GM19193 (cell line): ENCODE results near the gene AIM2.

ENCODE experiments used
- POLR2A ChIP-seq: IDR thresholded peaks from 4 replicates; pipeline ENCODE4 v1.6.1; 2011; ENCODE audit not compliant: insufficient read depth, insufficient read length; ENCODE audit errors: extremely low read depth

Gene AIM2

GRCh38 chr1:159084867-159085266 lies 8.3 kb upstream of the AIM2 start:
- no peak for TF ChIP-seq POLR2A

DNA sequence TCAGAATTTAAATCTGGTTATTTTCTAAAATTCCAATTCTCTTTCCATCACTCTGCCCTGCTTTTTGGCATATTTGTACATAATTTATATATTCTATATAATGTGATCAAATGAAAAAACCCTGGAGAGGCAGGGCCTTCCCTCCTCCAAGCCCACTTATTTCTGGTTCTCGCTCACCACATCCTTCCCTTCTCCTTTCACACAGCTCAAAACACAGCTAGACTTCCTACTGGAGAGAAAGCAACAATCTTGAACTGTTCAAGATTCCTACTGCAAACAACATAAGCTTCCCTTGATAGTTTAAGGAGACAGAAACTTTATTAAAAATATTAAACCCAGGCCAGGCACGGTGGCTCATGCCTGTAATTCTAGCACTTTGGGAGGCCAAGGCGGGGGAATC lies 7.6 kb upstream of the AIM2 start:
- no peak for TF ChIP-seq POLR2A

GRCh38 chr1:159083013-159083412 lies 6.4 kb upstream of the AIM2 start:
- TF ChIP-seq POLR2A = no peak

- no peak for TF ChIP-seq POLR2A
Measured at GRCh38 chr1:159081626-159082025, 5.1 kb upstream of the AIM2 start.

GRCh38 chr1:159079525-159079924 lies 3.0 kb upstream of the AIM2 start:
- TF ChIP-seq POLR2A = no peak

- peak; percentile 54 for TF ChIP-seq POLR2A
Measured at GRCh38 chr1:159077120-159077961, 775 bp upstream of the AIM2 start.

GRCh38 chr1:159071970-159072582 lies 4.5 kb downstream of the AIM2 start:
- TF ChIP-seq POLR2A = no peak

GRCh38 chr1:159068886-159069285 lies 7.7 kb downstream of the AIM2 start:
- TF ChIP-seq POLR2A = no peak

DNA sequence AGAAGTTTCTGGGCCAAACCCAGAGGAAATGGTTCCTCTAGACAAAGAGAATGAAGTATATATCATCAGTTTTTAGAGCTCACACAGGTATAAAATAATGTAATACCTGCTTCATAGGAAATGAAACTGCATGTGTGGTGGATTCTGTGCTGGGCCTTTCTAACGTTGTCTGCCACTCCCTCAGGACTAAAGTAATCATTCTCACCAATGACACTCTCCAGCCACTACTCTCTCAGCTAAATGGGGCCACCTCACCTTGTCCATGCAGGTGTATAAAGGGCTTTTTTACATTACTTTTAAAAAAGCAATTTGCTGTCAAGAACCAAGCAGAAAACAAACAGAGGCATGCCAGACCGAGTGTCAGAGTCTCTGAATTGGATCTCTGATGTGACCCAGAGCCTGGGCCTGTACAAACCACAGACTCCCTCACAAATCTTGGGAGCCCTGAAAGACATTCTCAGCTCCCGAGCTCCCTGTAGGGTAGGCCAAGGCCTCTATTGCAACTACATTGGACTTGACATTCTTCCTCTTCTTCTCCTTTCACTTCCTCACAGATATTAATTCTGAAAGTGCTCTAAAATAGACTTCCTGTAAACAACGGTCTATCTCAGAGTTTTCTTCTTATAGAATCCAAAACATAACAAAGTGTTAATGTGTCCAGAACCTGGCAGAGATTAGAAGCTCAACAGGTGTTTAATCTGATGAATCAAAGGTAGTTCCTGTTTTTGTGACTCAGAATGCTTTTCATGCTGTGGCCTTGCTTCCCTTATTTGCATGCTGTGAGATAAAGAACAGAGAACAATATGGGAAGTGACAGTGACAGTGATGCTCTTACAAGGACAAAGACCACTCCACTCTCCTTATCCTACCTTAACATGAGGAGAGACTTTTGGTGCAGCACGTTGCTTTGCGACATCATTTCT lies 8.6 kb downstream of the AIM2 start:
- TF ChIP-seq POLR2A = no peak

DNA sequence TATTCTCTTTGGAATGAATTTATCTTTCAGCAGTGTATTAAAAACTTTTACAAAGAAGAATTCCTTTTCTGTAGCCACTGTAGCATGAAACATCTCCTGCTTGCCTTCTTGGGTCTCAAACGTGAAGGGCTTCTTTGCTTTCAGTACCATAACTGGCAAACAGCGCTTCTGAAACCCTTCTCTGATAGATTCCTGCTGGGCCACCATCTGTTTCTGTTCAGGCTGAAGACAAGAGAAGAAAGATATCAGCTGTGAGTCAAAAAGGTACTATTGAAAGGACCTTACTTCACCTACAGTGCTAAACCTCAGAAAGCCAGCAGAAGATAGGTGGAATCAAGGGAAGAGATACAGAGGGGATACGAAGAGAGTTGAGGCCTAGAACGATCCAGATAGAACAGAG lies 10.5 kb downstream of the AIM2 start:
- no peak for TF ChIP-seq POLR2A

- TF ChIP-seq POLR2A = no peak
Measured at GRCh38 chr1:159065106-159065505, 11.5 kb downstream of the AIM2 start.

DNA sequence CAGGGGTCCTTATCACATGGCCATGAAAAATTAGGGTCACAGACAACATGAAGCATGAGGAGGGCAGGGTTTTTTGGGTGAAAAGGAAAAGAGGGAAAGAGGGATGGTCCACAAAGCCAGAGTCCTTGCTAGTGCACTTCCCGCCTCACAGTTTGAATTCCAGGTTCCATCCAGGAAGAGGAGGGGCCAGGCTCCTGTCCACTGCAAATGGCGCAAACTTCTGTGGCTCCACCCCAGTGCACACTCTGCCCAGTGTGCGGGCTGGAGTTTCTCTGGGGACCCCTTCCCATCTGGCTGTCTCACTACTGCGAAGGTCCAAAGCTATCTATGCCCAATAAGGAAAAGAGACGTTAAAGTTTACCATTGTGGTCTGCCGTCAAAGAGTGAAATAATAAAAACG lies 17.8 kb downstream of the AIM2 start:
- no peak for TF ChIP-seq POLR2A

DNA sequence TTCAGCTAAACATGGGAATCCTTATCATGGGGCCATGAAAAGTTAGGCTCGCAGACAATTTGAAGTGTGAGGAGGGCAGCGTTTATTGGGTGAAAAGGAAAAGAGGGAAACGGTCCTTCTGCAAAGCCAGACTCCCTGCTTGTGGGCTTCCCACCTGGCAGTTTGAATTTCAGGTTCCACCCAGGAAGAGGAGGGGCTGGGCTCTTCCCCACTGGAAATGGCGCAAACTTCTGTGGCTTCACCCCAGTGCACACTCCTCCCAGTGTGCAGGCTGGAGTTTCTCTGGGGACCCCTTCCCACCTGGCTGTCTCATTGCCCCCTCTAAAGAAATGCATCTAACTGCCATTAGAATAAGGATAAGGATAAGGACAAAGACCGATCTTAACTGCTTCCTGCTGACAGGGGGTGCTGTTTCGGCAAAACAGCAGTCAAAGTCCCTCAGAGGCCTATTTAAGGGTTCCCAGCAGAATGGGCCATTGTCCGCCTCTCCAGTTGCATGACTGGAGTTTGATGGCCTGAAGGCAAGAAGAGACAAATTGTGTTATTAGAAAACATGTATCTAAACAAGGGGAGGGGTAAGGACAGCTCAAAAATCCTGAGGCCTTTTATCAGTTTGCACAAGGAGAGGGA lies 20.4 kb downstream of the AIM2 start:
- peak; percentile 33 for TF ChIP-seq POLR2A

GRCh38 chr1:159055181-159055641 lies 21.4 kb downstream of the AIM2 start:
- no peak for TF ChIP-seq POLR2A

DNA sequence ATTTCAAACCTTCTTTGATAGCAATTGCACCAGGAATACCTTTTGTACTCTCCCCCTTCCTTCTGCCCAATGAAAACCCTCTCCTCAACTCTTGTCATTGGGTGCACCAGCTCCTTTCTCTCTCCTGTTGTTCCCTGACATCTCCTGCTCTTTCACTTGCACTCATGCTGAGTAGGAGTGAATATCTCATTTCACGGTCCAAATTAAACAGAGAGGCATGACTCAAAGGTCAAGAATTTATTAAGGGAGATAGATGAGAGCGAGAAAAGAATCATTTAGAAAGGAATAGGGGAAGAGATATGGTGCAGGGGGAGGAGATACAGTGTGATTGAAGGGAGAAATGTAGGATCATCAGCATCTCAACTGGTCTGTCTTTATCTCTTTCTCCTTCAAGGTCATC lies 22.1 kb downstream of the AIM2 start:
- no peak for TF ChIP-seq POLR2A
